Measurements from ENCODE around the gene ATG16L2. TPM values are rescaled to one million over a fixed set of nuclear protein-coding genes. Genes with fewer than 3 reads are reported as not detected.
"Not testable (repeated sequence)": the region's sequence is repeated elsewhere in the genome, so short reads cannot be mapped to it uniquely, and the experiment has no call there.

ATG16L2 gene
- total RNA-seq, 4 donors from 2014 or later, result 22.1 to 45.1 (median 40.6) TPM

DNA sequence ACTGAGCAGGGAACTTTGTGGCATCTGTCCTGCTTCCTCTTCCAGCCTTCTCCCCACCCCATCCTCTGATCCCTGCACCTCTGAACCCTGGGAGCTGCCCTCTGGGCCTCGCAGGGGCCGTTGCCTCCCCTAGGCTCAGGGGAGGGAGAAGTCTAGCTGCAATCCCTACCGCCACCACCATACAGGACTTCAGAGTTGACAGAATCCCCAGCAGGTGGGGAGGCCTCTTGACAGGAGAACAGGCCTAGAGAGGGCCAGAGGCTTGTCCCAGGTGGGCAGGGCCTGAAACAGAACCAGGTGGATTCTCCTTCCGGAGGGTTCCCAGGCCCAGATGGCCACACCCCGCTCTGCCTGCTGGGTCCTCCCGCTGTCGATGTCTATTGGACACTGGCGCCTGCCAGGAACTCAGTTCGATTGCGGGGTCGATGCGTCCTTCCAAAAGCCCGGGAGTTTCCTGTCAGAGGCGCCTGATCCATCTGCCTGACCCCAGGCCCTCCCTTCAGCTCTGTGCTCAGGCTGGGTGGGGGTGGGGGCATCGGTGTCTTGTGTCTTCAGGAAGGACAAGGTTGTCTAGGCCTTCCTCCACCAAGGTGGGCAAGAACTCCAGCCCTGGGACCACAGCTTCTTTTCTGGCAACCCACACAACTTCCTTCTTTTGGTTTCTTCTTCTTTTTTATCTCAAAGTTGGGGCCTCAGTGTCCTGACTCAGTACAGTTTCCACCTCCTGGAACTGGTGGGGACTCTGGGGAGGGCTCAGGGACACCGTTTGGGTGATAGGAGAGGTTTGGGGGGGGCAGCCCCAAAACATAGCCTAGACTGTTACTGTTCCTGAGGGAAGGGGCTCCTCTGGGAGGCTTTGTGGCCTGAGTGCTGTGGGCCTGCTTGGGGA is 26.8 kb upstream of the ATG16L2 start:
- Histone ChIP-seq H3K4me1 (peaks cover 0 to 5% of the 10 kb centered on the region in 2 donors), H3K9me3 (no peaks in the 10 kb centered on the region), H3K4me3 (replicated peaks in 1 of 3) (no peak overlapping the region), H3K36me3 (no peaks in the 10 kb centered on the region), H3K27ac (no peak overlapping the region), H3K27me3 (no peaks in the 10 kb centered on the region)
- 64% methylated on average over 5 to 9 of the region's 16 CpGs for WGBS, 2 donors
- DNase-seq, result peak; percentile 46 to 69
- intact Hi-C loops (cut with DNase I), result no loop called here
- no peak for TF ChIP-seq POLR2A (IDR thresholded peaks at IDR 0.05)
- TF ChIP-seq, protein P1, sequence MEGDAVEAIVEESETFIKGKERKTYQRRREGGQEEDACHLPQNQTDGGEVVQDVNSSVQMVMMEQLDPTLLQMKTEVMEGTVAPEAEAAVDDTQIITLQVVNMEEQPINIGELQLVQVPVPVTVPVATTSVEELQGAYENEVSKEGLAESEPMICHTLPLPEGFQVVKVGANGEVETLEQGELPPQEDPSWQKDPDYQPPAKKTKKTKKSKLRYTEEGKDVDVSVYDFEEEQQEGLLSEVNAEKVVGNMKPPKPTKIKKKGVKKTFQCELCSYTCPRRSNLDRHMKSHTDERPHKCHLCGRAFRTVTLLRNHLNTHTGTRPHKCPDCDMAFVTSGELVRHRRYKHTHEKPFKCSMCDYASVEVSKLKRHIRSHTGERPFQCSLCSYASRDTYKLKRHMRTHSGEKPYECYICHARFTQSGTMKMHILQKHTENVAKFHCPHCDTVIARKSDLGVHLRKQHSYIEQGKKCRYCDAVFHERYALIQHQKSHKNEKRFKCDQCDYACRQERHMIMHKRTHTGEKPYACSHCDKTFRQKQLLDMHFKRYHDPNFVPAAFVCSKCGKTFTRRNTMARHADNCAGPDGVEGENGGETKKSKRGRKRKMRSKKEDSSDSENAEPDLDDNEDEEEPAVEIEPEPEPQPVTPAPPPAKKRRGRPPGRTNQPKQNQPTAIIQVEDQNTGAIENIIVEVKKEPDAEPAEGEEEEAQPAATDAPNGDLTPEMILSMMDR (IDR thresholded peaks at IDR 0.05), result peak in 1 of 6 experiments; percentile 28

DNA sequence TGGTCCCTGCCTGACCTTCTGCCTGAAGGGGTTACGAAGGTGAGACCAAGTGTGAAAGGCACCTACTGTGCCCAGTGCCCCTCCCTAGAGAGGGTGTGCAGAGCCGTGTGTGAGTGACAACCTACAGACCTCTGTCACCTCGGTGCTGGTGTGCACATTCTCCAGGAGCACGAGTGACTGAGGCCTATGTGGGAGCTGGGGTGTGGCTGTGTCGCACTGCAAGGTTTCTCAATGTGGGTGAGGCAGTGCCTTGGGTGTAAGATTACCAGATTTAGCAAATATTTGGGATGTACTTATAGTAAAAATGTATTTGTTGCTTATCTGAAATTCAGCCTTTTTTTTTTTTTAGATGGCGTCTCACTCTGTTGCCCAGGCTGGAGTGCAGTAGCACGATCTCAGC is 26.0 kb upstream of the ATG16L2 start:
- Histone ChIP-seq H3K4me1 (peaks cover 2 to 10% of the 10 kb centered on the region in 2 donors), H3K27ac (no peak overlapping the region), H3K9me3 (no peaks in the 10 kb centered on the region), H3K36me3 (no peaks in the 10 kb centered on the region), H3K4me3 (replicated peaks in 1 of 3) (no peak overlapping the region), H3K27me3 (no peaks in the 10 kb centered on the region)
- intact Hi-C loops (cut with DNase I), result no loop called here
- 83 to 87% methylated on average over 7 of the region's 7 CpGs for WGBS, 2 donors
- no peak for DNase-seq
- TF ChIP-seq, protein P1 (IDR thresholded peaks at IDR 0.05), result no peak
- TF ChIP-seq POLR2A (IDR thresholded peaks at IDR 0.05), result no peak

DNA sequence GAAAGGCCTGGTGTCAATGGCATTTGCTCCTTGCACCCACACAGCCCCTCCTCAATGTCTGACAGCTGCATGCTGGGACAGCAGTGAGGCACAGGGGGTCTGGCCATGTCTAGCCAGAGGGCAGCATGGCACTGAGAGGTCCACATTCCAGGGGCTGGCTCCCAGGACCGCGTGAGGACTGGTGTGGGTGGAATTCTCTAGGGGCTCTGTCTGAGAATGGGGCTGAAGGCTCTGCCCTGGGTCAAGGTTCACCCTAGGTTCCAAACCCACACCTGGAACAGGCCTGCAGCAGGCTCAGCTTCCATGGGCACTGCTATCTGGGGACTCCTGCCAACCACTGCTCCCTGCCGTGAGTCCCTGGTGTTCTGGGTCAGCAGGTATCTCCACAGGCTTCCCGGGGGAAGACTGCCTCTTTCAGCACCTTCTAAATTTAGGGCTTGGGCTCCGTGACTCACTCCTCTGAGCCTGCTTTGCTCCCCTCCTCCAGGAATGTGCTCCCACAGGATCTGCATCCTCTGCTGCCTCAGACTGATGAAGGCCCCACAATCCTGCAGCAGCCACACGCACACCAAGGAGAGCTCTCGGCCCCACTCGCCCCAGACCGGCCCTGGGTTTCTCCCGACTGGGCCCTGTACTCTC is 24.6 kb upstream of the ATG16L2 start:
- Histone ChIP-seq H3K36me3 (no peaks in the 10 kb centered on the region), H3K27ac (no peak overlapping the region), H3K4me3 (replicated peaks in 1 of 3) (no peak overlapping the region), H3K27me3 (no peaks in the 10 kb centered on the region), H3K9me3 (no peaks in the 10 kb centered on the region), H3K4me1 (peaks cover 9 to 19% of the 10 kb centered on the region in 2 donors)
- intact Hi-C loops (cut with DNase I), result no loop called here
- DNase-seq, result no peak
- TF ChIP-seq, protein P1 (IDR thresholded peaks at IDR 0.05), result no peak
- no peak for TF ChIP-seq POLR2A (IDR thresholded peaks at IDR 0.05)
- 79 to 82% methylated on average over 7 to 8 of the region's 10 CpGs for WGBS, 2 donors

DNA sequence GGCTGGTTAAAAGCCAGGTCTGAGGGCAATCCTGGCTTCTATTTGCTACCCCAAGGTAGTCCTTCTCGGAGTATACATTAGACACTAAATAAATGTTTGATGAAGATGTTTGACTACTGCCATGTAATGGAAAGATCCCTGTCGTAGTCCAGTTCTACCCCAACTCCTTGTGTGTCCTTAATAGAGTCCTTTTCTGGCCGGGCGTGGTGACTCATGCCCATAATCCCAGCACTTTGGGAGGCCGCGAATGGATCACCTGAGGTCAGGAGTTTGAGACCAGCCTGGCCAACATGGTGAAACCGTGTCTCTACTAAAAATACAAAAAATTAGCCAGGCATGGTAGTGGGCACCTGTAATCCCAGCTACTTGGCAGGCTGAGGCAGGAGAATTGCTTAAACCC is 23.0 kb upstream of the ATG16L2 start:
- H3K27me3 ChIP-seq; DNase-seq; intact Hi-C loops (cut with DNase I); H3K4me3 ChIP-seq (replicated peaks in 1 of 3); H3K36me3 ChIP-seq; H3K9me3 ChIP-seq; H3K27ac ChIP-seq: not testable (repeated sequence)
- WGBS, 2 donors, result 90 to 92% methylated on average over 7 of the region's 7 CpGs
- peaks cover 9 to 21% of the 10 kb centered on the region in 2 donors for H3K4me1 ChIP-seq

DNA sequence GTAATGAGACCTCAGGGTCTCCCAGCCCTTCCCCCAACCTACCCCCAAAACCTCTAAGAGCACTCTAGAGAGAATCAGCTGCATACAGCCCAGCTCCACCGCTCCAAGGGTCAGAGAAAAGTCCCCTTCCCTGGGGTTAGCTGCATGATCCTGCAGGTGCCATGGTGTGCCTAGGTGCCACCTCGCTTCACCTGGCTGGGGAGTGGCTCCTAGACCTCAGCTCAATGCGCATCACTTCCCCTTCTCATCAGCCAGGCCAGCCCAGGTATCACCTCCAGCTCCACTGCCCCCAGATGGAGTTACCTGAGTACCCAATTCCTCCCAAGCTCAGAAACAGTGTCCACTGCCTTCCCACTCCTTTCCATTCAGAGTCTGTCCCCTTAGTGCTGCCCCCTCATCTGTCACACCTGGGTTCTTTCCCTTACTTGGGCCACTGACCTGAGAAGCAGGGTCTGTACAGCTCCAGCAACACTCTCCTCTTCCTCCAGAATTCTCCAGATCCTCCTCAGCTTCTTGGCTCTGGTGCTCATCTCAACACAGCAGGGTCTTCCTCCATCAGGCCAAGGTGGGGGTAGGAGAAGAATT is 21.7 kb upstream of the ATG16L2 start:
- no peak for TF ChIP-seq POLR2A (IDR thresholded peaks at IDR 0.05)
- TF ChIP-seq, protein P1 (IDR thresholded peaks at IDR 0.05), result no peak
- no peaks in the 10 kb centered on the region for H3K36me3 ChIP-seq
- DNase-seq, result no peak
- 100% methylated on average over 2 to 3 of the region's 3 CpGs for WGBS, 2 donors
- intact Hi-C loops (cut with DNase I), result no loop called here
- H3K27me3 ChIP-seq, result no peaks in the 10 kb centered on the region
- peaks cover 9 to 21% of the 10 kb centered on the region in 2 donors for H3K4me1 ChIP-seq
- no peaks in the 10 kb centered on the region for H3K9me3 ChIP-seq
- no peak overlapping the region for H3K4me3 ChIP-seq (replicated peaks in 1 of 3)
- H3K27ac ChIP-seq, result peak overlapping the region in 2 of 3 donors; percentile 91 to 94

Data from thyroid gland (tissue), 4 donors.